Measurements from ENCODE around the gene IFT22. TPM values are rescaled to one million over a fixed set of nuclear protein-coding genes. Genes with fewer than 3 reads are reported as not detected.

IFT22 gene
- 49.9 to 54.4 TPM (median 52.5 TPM) in 5 replicates for total RNA-seq (2022; extraction: Qiagen RNA extraction)

GRCh38 chr7:101321491-101322401, at the start of gene IFT22:
TSS of gene IFT22 (minus strand) at chr7:101321812. CDS start at chr7:101321709, 103 bp downstream.

GRCh38 chr7:101362334-101363195, 41.0 kb upstream of the IFT22 start, which contains the start of gene COL26A1:
TSS of gene COL26A1 (plus strand) at chr7:101362875. CDS start at chr7:101363033, 158 bp downstream.

Other genes with a start within 250 kb of the IFT22 start
- gene TRIM56, start 236.3 kb downstream of the IFT22 start, total RNA-seq (2022; extraction: Qiagen RNA extraction), result 12.0 to 16.2 TPM (median 15.0 TPM) in 5 replicates
- gene SERPINE1, start 194.7 kb downstream of the IFT22 start, total RNA-seq (2022; extraction: Qiagen RNA extraction), result 1,637 to 2,046 TPM (median 1,903 TPM) in 5 replicates
- gene AP1S1, start 167.3 kb downstream of the IFT22 start, total RNA-seq (2022; extraction: Qiagen RNA extraction), result 145 to 152 TPM (median 148 TPM) in 5 replicates
- gene VGF, start 156.2 kb downstream of the IFT22 start, total RNA-seq (2022; extraction: Qiagen RNA extraction), result 12.5 to 28.3 TPM (median 19.4 TPM) in 5 replicates
- gene NAT16, start 141.5 kb downstream of the IFT22 start, total RNA-seq (2022; extraction: Qiagen RNA extraction), result 0.08 to 0.17 TPM (median 0.15 TPM) in 5 replicates
- gene MOGAT3, start 120.8 kb downstream of the IFT22 start, total RNA-seq (2022; extraction: Qiagen RNA extraction), result not detected in 5 replicates
- 77.9 to 84.6 TPM (median 80.8 TPM) in 5 replicates for gene PLOD3, start 104.2 kb downstream of the IFT22 start, total RNA-seq (2022; extraction: Qiagen RNA extraction)
- gene ZNHIT1, start 103.6 kb downstream of the IFT22 start, total RNA-seq (2022; extraction: Qiagen RNA extraction), result 68.1 to 101 TPM (median 91.6 TPM) in 5 replicates
- 8.4 to 12.5 TPM (median 10.5 TPM) in 5 replicates for gene CLDN15, start 84.0 kb downstream of the IFT22 start, total RNA-seq (2022; extraction: Qiagen RNA extraction)
- gene FIS1, start 76.7 kb downstream of the IFT22 start, total RNA-seq (2022; extraction: Qiagen RNA extraction), result 120 to 154 TPM (median 137 TPM) in 5 replicates
- gene COL26A1, start 41.1 kb upstream of the IFT22 start, total RNA-seq (2022; extraction: Qiagen RNA extraction), result 0.41 to 0.67 TPM (median 0.59 TPM) in 5 replicates

All from A549 treated with Hydrocortisone at 1 μM for 4 hours (cell line).